ENCODE measurements around the gene LCP1.

The LCP1 gene

DNA sequence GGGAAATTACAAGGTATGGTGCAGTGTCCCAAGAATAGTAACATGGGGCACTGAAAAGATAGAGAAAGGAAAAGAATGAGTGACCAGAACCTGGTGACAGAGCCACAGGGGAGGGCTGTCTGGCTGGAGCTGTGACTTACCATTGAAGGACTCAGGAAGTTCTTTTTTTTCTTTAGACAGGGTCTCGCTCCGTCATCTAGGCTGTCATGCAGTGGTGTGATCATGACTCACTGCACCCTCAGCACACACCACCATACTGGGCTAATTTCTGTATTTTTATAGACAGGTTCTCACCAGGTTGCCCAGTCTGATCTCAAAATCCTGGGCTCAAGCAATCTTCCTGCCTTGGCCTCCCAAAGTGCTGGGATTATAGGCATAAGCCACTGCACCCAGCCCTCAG lies 68.4 kb downstream of the LCP1 start:
- TF ChIP-seq, protein P1, sequence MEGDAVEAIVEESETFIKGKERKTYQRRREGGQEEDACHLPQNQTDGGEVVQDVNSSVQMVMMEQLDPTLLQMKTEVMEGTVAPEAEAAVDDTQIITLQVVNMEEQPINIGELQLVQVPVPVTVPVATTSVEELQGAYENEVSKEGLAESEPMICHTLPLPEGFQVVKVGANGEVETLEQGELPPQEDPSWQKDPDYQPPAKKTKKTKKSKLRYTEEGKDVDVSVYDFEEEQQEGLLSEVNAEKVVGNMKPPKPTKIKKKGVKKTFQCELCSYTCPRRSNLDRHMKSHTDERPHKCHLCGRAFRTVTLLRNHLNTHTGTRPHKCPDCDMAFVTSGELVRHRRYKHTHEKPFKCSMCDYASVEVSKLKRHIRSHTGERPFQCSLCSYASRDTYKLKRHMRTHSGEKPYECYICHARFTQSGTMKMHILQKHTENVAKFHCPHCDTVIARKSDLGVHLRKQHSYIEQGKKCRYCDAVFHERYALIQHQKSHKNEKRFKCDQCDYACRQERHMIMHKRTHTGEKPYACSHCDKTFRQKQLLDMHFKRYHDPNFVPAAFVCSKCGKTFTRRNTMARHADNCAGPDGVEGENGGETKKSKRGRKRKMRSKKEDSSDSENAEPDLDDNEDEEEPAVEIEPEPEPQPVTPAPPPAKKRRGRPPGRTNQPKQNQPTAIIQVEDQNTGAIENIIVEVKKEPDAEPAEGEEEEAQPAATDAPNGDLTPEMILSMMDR (IDR thresholded peaks at IDR 0.05): no peak

DNA sequence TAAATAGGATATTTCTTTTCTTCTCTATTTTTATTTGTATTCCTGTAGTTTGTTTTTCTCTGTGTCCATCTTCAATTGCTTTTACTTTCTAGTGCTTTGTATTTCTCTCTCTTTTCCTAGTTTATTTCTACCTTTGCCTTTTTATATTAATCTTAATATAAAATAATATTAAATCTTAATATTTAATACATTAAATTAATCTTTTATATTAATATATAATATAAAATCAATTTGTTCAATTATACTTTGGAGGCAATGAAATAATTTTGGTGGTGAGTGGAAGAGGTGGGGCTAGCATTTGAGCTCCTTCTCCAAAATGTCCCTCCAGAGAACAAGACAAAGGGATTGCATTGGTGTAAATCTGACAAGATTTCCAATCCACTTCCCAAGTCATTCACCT lies 70.8 kb downstream of the LCP1 start:
- TF ChIP-seq, protein P1 (IDR thresholded peaks at IDR 0.05): no peak

DNA sequence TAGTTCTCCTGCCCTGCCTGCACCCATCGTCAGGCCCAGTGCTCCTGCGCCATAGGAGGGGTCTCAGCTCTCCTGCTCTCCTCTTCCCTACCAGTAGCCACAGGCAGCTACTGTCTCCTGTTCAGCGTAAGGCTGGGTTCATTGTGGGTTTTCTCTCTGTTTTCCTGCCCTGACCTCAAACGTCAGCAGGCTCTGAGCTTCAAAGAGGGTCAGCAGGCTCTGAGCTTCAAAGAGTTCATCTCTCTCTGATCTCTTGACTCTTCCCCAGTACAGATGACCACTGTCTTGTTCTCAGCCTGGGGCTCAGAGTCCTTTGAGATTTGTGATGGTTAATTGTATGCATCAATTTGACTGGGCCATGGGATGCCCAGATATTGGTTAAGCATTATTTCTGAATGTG lies 72.5 kb downstream of the LCP1 start:
- TF ChIP-seq, protein P1 (IDR thresholded peaks at IDR 0.05): no peak

DNA sequence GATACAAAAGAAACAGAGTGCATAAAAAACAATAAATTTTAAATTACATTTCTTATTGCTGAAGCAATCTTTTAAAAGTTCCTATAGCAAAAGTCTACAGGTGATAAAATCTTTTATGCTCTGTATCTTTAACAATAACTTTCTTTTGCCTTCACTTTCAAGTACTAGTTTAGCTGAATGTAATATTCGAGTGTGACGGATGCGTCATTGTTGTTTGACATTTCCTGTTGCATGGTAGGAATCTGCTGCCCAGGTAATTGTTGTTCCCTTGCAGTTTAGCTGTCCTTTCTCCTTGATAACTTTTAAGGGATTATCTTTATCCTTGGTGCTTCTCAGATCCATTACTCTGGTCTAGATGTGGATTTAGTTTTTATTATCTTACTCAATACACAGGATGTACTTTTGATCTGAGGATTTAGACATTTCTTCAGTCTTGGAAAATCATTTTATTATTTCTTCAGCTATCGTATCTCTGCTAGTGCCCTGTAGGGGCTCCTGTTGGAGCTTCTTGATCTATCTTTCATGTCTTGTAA lies 75.1 kb downstream of the LCP1 start:
- TF ChIP-seq, protein P1 (IDR thresholded peaks at IDR 0.05): no peak

DNA sequence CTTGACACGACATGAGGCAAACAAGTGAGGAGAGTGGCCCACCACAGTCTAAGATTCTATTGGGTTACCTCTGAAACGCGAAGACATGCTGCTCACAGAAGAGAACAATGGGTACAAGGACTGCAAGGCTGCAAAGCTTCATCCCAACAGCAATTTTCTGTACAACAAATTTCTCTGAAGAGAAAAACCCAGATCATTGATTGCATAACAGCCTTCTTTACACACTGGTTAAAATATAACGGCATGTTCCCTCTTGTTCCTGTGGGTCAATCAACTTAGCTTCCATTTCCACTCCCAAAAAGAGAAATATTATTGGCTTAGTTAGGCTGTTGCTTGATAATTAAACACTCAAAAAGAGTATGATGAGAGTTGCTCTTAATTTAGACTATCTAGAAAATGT lies 77.1 kb downstream of the LCP1 start, which contains the start of gene CPB2:
Gene CPB2 (minus strand): TSS at position 166 of the 400 bp plus-strand sequence. CDS start 24 bp downstream, at position 142.
- TF ChIP-seq, protein P1 (IDR thresholded peaks at IDR 0.05): no peak

DNA sequence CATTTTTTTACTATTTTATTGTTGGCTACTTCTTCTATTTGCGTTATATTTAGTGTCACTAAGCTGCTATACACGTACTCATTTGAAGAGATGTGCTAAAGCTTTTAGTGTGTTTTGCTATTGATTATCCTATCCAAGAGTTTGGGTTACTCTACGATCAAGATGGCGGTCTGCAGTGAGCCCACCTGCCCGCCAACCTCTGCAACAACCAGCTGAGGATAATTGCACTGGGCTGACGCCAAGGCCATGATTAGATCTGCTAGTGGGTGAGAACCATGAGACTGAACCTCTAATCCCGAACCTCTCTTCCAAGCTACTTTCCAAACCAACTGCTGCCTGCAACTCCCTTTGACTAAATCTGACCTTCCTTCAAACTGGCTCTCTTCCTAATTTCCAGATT lies 78.9 kb downstream of the LCP1 start:
- TF ChIP-seq, protein P1 (IDR thresholded peaks at IDR 0.05): no peak

DNA sequence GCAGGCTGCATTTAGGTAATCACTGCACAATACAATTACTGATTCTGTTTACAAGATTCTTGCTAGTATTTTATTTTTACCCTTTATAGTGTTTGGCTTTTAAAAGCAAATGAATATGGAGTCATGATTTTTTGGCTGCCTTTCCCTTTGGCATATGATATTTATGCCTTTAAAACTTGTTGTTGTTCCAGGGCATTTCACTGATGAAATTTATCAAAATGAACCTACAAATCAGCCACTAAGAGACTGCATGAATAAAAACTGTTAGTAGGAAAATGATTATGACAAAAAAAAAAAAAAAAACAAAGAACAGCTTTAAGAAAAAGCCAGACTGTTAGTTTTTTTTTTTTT lies 79.7 kb downstream of the LCP1 start:
- TF ChIP-seq, protein P1 (IDR thresholded peaks at IDR 0.05): no peak

Data from LNCAP (cell line).